HG03575 (cell line): ENCODE measurements around the gene DMKN.

Experiments
- ATAC-seq: cut with Tn5 transposase; IDR thresholded peaks from one replicate; pipeline ENCODE4 v1.9.1; 2021; ENCODE audit not compliant: unreplicated experiment, insufficient number of reproducible peaks, low FRiP score; ENCODE audit errors: extremely low read depth

The DMKN gene

DNA sequence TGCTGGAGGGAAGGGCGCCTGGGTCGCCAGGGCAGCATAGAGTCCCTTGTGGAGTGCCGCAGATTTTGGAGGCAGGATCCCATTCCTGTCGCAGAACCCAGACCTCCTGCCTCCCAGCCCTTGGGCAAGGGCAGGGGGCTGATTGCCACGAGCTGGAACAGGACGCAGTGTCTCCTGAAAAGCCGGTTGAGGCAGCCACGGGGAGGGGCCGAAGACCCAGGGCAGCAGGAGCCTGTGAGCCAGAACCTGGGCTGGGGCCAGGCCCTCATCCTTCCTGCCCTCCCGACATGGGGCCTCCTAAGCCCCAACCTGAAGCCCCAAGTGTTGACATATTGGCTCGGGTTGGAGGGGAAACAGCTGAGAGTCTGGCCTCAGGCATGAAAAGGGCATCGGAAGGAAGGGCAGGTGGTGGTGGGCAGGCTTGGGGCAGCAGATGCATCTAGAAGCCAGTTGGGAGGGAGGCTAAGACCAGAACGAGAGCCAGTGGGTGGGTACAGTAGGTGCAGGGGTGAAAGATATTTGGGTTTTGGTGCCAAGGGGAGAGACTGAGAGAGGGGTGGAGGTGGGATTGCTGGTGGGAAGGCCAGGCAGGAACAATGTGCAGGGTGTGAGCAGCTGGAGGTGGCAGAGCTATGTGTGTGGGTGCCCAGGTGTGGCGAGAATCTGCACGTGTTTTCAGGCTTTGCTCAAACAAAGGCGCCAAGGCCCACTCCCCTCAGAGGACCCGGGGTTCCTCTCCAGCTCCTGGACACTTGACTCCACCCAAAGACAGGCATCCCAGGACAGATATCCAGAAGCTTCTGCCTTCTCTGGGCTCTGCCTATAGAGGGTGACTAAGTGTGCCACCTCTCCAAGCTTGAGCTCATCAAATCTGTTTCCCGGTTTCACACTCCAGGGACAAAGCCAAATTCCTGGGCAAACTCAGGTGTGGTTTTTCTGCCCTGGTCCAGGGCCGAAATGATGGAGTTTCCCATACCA, 16.1 kb upstream of the DMKN start:
- ATAC-seq: no peak

DNA sequence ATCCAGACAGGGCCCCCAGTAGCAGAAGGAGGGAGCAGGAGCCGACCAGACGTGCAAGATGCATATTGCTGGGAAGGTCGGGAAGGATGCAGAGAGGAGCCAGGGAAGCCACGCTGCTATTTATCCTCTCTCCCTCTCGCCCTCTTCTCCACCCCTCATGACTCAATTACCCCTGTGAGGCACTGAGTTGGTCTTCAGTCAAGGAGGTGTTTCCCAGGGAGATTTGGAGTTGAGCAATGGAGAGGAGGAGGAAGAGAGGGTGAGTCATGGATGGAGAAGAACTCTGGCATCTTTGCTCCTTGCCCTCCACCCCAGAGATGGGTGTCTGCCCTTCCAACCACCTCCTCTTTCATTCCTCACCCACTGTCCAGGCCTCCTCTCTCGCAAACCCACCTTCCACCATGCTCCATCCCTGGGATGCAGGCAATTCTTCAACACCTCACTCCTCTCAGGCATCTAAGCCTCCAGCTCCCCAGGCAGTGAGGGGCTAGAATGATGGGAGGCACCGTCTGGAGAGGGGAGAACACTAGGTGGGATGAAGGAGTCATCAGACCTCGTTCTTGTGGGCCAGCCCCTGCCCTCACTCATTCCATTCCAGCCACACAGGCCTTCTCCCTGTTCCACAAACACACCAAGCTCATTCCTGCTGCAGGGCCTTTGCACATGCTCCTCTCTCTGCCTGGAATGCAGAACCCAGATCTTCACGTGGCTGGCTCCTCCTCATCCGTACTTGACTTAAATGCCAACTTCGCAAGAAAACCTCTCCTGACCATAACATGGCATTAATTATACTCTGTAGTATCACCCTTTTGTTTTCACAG, 15.0 kb upstream of the DMKN start, which contains the start of gene SBSN:
TSS of gene SBSN (minus strand) at position 94 of the 821 bp plus-strand sequence. CDS start at position 64, 30 bp downstream.
- no peak for ATAC-seq

GRCh38 chr19:35525873-35526272, 12.4 kb upstream of the DMKN start:
- ATAC-seq: no peak

DNA sequence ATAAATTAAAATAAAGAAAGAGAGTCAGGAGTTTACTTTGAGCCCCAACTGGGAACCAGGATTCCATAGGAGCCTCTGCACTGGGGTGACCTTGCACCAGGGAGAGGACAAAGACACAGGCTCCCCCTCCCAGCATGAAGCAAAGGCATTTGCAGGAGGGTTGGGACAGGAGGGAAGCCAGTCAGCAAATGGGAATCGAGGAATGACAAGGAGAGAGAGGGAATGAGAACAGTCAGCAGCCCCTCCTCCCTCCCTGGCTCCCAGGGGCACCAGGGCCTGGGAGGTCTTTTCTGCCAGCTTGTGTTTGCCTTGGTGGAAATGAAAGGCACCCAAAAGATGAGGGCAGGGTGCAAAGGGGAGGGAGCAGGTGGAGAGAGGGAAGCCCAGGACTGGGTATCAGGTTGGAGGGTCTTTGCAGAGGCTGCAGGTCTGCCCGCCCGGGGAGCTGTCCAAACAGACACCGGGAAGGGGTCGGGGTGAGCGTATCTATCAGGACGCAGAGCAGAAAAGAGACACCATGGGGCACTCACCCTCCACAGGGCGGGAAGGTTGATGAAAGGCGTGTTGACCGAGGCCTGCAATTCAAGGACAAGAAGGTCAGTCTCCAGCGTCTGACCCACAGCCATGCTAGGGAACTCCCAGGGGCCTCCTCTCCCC, 10.9 kb upstream of the DMKN start:
- no peak for ATAC-seq

- ATAC-seq: no peak
Measured at GRCh38 chr19:35522745-35523327, 9.4 kb upstream of the DMKN start.

- ATAC-seq: no peak
Measured at GRCh38 chr19:35521124-35521743, 7.8 kb upstream of the DMKN start.

DNA sequence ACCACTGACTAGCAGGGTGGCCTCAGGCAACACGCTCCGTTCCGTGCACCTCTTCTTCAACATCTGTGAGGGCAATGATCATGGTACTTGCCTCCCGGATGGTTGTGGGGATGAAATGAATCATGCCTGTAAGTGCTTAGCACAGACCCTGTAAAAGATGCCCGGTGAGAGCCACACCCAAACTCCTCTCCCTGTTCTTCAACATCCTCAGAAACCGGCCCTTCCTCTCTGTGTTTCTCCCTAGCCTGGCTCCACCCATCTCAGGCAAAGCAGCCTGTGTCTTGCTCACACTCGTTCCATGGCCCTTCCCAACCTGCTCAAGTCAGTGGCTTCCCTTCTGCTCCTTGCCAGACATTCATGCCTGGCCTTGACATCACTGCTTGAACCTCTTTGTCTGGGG, 5.8 kb upstream of the DMKN start:
- ATAC-seq: no peak

DNA sequence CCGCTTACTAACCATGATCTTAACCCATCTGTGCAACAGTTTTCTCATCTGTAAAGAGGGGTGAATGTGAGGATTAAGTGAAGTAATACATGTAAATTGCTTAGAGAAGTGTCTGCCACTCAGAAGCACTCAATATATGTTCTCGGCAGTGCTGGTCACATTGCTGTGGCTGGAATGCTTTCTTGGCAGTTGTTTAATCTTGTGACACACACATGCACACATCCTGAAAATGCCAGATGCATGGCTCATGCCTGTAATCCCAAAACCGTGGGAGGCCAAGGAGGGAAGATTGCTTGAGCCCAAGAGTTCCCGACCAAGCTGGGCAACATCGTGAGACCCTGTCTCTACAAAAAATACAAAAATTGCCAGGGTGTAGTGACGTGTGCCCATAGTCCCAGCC, 4.9 kb upstream of the DMKN start:
- ATAC-seq: no peak

DNA sequence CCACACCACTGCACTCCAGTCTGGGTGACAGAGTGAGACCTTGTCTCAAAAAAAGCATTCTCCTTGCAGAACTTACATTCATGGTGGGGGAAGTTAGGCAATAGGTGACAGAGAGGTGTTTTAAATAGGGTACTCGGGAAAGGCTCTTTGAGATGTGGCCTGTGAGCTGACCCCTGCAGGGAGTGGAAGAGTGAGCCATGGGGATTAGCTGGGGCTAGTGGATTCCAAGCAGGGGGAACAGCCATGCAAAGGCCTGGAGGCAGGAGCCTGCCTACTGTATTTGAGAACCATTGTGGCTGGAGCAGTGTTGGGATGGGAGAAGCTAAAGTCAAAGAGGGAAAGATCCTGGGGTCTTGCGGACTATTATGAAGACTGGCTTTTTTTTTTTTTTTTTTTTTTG, 3.9 kb upstream of the DMKN start:
- ATAC-seq: no peak

DNA sequence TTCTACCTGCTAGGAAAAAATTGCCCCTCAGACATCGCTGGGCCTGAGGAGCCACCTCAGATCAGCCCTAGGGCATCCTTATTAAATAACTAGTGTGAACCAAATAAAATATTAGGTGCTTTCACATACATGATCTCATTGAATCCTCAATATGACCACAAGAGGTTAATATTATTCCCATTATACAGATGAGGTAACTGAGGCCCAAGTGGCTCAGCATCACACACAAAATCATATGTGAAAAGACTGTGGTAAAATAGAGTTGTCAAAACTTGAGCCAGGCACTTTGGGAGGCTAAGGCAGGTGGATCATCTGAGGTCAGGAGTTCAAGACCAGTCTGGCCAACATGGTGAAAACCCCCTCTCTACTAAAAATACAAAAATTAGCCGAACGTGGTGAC, 2.9 kb upstream of the DMKN start:
- no peak for ATAC-seq

DNA sequence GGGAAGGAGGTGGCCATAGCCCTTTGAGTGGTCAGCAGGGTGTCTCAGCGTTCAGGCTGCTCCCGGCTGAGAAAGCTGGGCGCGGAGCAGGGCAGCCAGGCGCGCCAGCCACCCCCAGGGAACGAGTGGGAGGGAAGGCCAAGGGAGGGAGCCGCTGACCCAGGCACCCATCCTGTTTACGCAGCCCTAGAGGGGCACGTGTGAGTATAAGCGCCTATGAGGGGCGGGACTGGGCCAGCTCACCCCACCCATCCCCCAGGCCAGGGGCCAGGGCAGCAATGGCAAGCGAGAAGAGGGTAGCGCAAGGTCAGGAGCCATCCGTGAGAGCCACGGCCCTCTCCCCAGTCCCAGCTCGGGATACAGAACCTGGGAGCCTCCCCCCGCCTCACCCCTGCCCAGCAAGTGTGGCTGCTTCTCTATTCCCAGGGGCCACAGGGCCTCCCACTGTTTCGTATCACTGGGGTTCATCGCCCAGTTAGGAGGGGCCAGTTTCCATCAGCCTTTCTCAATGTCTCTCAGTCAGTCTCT, 897 bp upstream of the DMKN start:
- ATAC-seq: no peak

- no peak for ATAC-seq
Measured at GRCh38 chr19:35512831-35513627, 420 bp downstream of the DMKN start.

- no peak for ATAC-seq
Measured at GRCh38 chr19:35511337-35511736, 2.1 kb downstream of the DMKN start.

GRCh38 chr19:35510626-35510964, 2.9 kb downstream of the DMKN start:
- no peak for ATAC-seq

- ATAC-seq: no peak
Measured at GRCh38 chr19:35509861-35510625, 3.4 kb downstream of the DMKN start.

DNA sequence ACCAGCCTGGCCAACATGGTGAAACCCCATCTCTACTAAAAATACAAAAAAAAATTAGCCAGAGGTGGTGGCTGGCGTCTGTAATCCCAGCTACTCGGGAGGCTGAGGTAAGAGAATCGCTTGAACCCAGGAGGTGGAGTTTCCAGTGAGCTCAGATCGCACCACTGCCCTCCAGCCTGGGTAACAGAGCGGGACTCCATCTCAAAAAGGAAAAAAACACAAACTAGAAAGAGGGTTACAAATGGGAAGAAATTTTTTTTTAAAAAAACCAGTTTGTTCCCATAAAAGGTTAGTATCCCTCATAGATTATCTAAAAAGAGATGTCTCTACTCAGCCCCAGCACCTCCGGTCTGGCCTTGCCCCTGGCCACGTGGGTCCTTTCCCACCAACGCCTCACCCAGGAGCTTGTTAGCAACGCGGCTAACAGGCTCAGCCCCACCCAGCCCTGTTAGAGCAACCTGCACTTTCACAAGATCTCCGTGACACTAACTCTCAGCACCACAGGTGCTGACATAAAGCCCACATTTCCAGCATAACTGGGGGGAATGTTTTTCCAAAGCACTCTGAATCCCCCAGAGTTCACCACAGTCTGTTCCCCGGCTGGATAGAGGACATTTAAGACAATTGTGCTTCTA, 4.3 kb downstream of the DMKN start:
- no peak for ATAC-seq

DNA sequence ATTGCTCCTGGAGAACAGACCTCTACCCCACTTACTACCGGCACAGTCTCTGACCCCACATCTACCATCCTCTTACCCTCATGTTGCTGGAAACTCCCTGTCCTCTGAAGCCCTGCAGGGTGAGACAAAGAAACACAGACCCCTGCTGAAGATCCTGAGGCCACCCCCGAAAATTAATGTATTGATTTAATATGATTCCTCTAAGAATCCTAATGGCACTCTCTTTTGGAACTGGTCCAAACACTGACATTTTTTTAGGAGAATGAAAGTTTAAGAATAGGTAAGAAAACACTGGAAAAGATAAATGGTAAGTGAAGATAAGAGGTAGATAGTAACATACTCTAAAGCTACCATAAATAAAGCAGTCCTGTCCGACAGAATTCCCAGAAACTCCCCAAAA, 5.3 kb downstream of the DMKN start:
- no peak for ATAC-seq
